HCT116 (cell line): ENCODE data around the gene MTREX. TPM values are rescaled to one million over a fixed set of nuclear protein-coding genes. Genes with fewer than 3 reads are reported as not detected.

Experiments
- ATAC-seq: fragments of 200-7000 bp; cut with Tn5 transposase; 2 replicates; pipeline ENCODE4 v1.9.1; 2020; ENCODE audit warnings: mild to moderate bottlenecking, moderate library complexity
- BruUV-seq: library from RNA; stranded (reverse); fragments of 400-500 nt; replicated peaks from 2 replicates; lab custom pipeline; 2021; lab: Mats Ljungman, UMichigan
- CTCF ChIA-PET: fragments of 300-600 bp; sonication (Branson Sonifier 250); formaldehyde crosslinking; loops from one replicate; lab custom pipeline; 2021; ENCODE audit warnings: antibody characterized with exemption; lab: Charles Lee
- POLR2A ChIA-PET: fragments of 300-600, 350-600 bp; sonication (Branson Sonifier 250); formaldehyde crosslinking; loops from one replicate; lab custom pipeline; 2021; ENCODE audit warnings: antibody characterized with exemption; lab: Charles Lee
- RAD21 ChIA-PET, 2 experiments: fragments of 300-600 bp; sonication (Branson Sonifier 250); formaldehyde crosslinking; loops; one replicate each; lab custom pipeline; 2023; ENCODE audit warnings: low total read pairs in 2 of 2; ENCODE audit not compliant: uncharacterized antibody in 2 of 2, unreplicated experiment in 2 of 2, low non-redundant PET in 1 of 2; lab: Charles Lee
- DNase-seq: peaks from one replicate; pipeline ENCODE4 v3.0.0-alpha.2; 2010; ENCODE audit warnings: low read depth, low spot score
- H2AFZ ChIP-seq: fragments of 200-600 bp; shearing (Covaris generic), sonication (generic); 2 replicates; pipeline ENCODE4 v1.6.1; 2017; ENCODE audit warnings: low read depth, mixed run types, mixed read lengths, antibody characterized with exemption, low read length; ENCODE audit not compliant: poor library complexity, severe bottlenecking
- H3K27ac ChIP-seq: 2 replicates; pipeline ENCODE4 v1.5.1; 2012; ENCODE audit warnings: low read depth, low read length
- H3K27me3 ChIP-seq: fragments of 200-600 bp; sonication (generic); 2 replicates; pipeline ENCODE4 v1.6.1; 2016; ENCODE audit warnings: mixed run types, low read length, mixed read lengths; ENCODE audit not compliant: insufficient read depth
- H3K36me3 ChIP-seq, 2 experiments: fragments of 200-500 bp in 1 of 2; fragments of 200-600 bp in 1 of 2; sonication (Bioruptor generic) in 1 of 2; sonication (generic) in 1 of 2; 2 replicates each; pipeline versions ENCODE4 v1.5.1 to v1.6.1; 2014 to 2016; ENCODE audit warnings: low read length in 2 of 2, inconsistent platforms in 1 of 2, mixed read lengths in 1 of 2, mixed run types in 1 of 2; ENCODE audit not compliant: insufficient read depth in 2 of 2, control insufficient read depth in 1 of 2
- H3K4me1 ChIP-seq, 2 experiments: fragments of 200-600 bp in 1 of 2; sonication (generic) in 1 of 2; 2 replicates each; pipeline versions ENCODE4 v1.5.1 to v1.6.1; 2012 to 2017; ENCODE audit warnings: low read length in 2 of 2, inconsistent platforms in 1 of 2, mild to moderate bottlenecking in 1 of 2, mixed read lengths in 1 of 2, mixed run types in 1 of 2, moderate library complexity in 1 of 2; ENCODE audit not compliant: insufficient read depth in 2 of 2, control insufficient read depth in 1 of 2
- H3K4me2 ChIP-seq: fragments of 200-600 bp; sonication (generic); 2 replicates; pipeline ENCODE4 v1.6.1; 2017; ENCODE audit warnings: mixed run types, low read length, mixed read lengths
- H3K4me3 ChIP-seq, 2 experiments: fragments of 200-600 bp in 1 of 2; sonication (generic) in 1 of 2; replicated peaks in 1 of 2; 2 replicates each; pipeline ENCODE4 v1.5.1; 2011 to 2016; ENCODE audit warnings: low read length in 2 of 2, control low read depth in 1 of 2, low read depth in 1 of 2, mild to moderate bottlenecking in 1 of 2, mixed read lengths in 1 of 2, mixed run types in 1 of 2
- H3K79me2 ChIP-seq: fragments of 200-600 bp; sonication (generic); 2 replicates; pipeline ENCODE4 v1.6.1; 2017; ENCODE audit warnings: mild to moderate bottlenecking, mixed run types, low read length, moderate library complexity, mixed read lengths; ENCODE audit not compliant: insufficient read depth
- H3K9ac ChIP-seq: fragments of 200-600 bp; sonication (generic); 2 replicates; pipeline ENCODE4 v1.6.1; 2016; ENCODE audit warnings: low read length, mixed read lengths
- H3K9me2 ChIP-seq: fragments of 200-600 bp; sonication (generic), shearing (Covaris generic); 2 replicates; pipeline ENCODE4 v1.6.1; 2017; ENCODE audit warnings: mixed run types, mild to moderate bottlenecking, moderate library complexity; ENCODE audit not compliant: insufficient read depth
- H3K9me3 ChIP-seq, 2 experiments: fragments of 200-500 bp in 1 of 2; fragments of 200-600 bp in 1 of 2; sonication (Bioruptor generic) in 1 of 2; sonication (generic) in 1 of 2; 2 replicates each; pipeline ENCODE4 v1.6.1; 2014 to 2017; ENCODE audit warnings: low read length in 2 of 2, mixed read lengths in 2 of 2, inconsistent platforms in 1 of 2, low read depth in 1 of 2, mild to moderate bottlenecking in 1 of 2, mixed run types in 1 of 2, moderate library complexity in 1 of 2; ENCODE audit not compliant: control insufficient read depth in 1 of 2, insufficient read depth in 1 of 2
- H4K20me1 ChIP-seq: fragments of 200-600 bp; sonication (generic), shearing (Covaris generic); 2 replicates; pipeline ENCODE4 v1.6.1; 2017; ENCODE audit warnings: mixed run types, mild to moderate bottlenecking, moderate library complexity; ENCODE audit not compliant: insufficient read depth
- CEBPB ChIP-seq: IDR thresholded peaks from 2 replicates; pipeline ENCODE4 v1.6.1; 2012; ENCODE audit warnings: low read depth
- EZH2 ChIP-seq: fragments of 200-600 bp; sonication (generic); IDR thresholded peaks from 2 replicates; pipeline ENCODE4 v1.6.1; 2017; ENCODE audit warnings: antibody characterized with exemption, mixed run types
- EZH2phosphoT487 ChIP-seq: fragments of 200-600 bp; IDR thresholded peaks from 2 replicates; pipeline ENCODE4 v1.6.1; 2018; ENCODE audit warnings: antibody characterized with exemption, borderline replicate concordance
- FOSL1 ChIP-seq: IDR thresholded peaks from 2 replicates; pipeline ENCODE4 v1.6.1; 2012; ENCODE audit warnings: low read depth
- POLR2A ChIP-seq: IDR thresholded peaks from 2 replicates; pipeline ENCODE4 v1.7.0; 2011; ENCODE audit warnings: borderline replicate concordance; ENCODE audit not compliant: insufficient read depth, insufficient read length; ENCODE audit errors: extremely low read depth
- POLR2AphosphoS5 ChIP-seq: IDR thresholded peaks from 2 replicates; pipeline ENCODE4 v1.6.1; 2011; ENCODE audit warnings: mild to moderate bottlenecking, low read depth, low read length, moderate library complexity
- REST ChIP-seq: IDR thresholded peaks from 2 replicates; pipeline ENCODE4 v1.6.1; 2012; ENCODE audit warnings: low read depth
- SIN3A ChIP-seq: IDR thresholded peaks from 2 replicates; pipeline ENCODE4 v1.6.1; 2012; ENCODE audit warnings: low read depth
- ZFX ChIP-seq: fragments of 450-650 bp; IDR thresholded peaks from 2 replicates; pipeline ENCODE4 v1.6.1; 2017
- intact Hi-C: fragments of 100-400 bp; cut with micrococcal nuclease; formaldehyde crosslinking; loops from 2 replicates; pipeline ENCODE4 v1.10.0; 2022
- total RNA-seq: library from RNA; stranded (reverse); gene quantifications from one replicate; pipeline ENCODE4 v1.2.1, GENCODE V29; 2021; ENCODE audit not compliant: unreplicated experiment
- TF ChIP-seq, protein P1 (sequence below): IDR thresholded peaks from 2 replicates; pipeline ENCODE4 v1.6.1; 2012

MTREX gene
- total RNA-seq, 1 experiment from 2014 or later = 101 TPM

GRCh38 chr5:55300890-55301289, 6.9 kb upstream of the MTREX start:
- Histone ChIP-seq H3K27ac (no peak overlapping the region), H3K4me2 (no peak overlapping the region), H3K36me3 (peaks cover 0 to 24% of the 10 kb centered on the region in 2 experiments; a peak in 2 of 4 replicates), H3K9me3 (peaks cover 3 to 10% of the 10 kb centered on the region in 2 experiments; a peak in 2 of 4 replicates), H2AFZ (no peak overlapping the region), H3K9ac (no peak overlapping the region), H3K4me3 (no peak overlapping the region), H3K79me2 (peaks cover 73% of the 10 kb centered on the region), H3K27me3 (no peaks in the 10 kb centered on the region), H3K9me2 (no peaks in the 10 kb centered on the region), H3K4me1 (peaks cover under 1 to 2% of the 10 kb centered on the region in 2 experiments; a peak in 2 of 4 replicates), H4K20me1 (no peaks in the 10 kb centered on the region)
- RAD21 ChIA-PET = no interaction called here
- POLR2A ChIA-PET = no interaction called here
- intact Hi-C loops = loop anchor here (10.0 kb wide), 1 partner anchor 1054 kb away; no protein-coding TSS in a partner anchor
- ATAC-seq = no peak
- no peak for DNase-seq
- no TSS peak for BruUV-seq
- CTCF ChIA-PET = no interaction called here
- TF ChIP-seq POLR2A (no peak), EZH2 (no peak), EZH2phosphoT487 (no peak), POLR2AphosphoS5 (no peak), SIN3A (no peak)

DNA sequence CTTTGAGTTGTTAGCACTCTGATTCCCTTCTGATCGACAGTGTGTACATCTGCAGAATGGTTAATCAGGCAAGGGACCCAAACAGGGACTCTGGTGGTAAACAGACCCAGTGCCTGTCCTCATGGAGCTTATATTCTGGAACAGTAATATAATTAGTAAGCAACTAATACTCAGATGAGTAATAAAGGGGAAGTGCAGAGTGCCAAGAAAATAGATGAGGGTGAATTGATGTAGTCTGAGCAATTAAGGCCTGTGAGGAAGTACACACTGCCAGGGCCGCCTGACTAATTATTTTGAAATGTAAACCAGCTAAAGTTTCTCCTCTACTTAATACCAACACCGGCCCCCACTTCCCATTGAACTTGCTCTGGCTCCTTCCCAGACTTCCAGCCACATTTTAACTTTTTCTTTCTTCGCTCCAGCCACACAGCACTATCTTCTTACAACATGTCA, 4.5 kb upstream of the MTREX start:
- Histone ChIP-seq H2AFZ (no peak overlapping the region), H3K9me3 (peaks cover 3 to 10% of the 10 kb centered on the region in 2 experiments; a peak in 2 of 4 replicates), H3K36me3 (peaks cover 0 to 14% of the 10 kb centered on the region in 2 experiments; a peak in 1 of 4 replicates), H3K27ac (no peak overlapping the region), H3K4me1 (peaks cover 7 to 8% of the 10 kb centered on the region in 2 experiments; a peak in 3 of 4 replicates), H3K9me2 (no peaks in the 10 kb centered on the region), H4K20me1 (no peaks in the 10 kb centered on the region), H3K79me2 (peaks cover 89% of the 10 kb centered on the region), H3K4me2 (no peak overlapping the region), H3K9ac (no peak overlapping the region), H3K27me3 (no peaks in the 10 kb centered on the region), H3K4me3 (no peak overlapping the region)
- CTCF ChIA-PET = no interaction called here
- BruUV-seq = no TSS peak
- TF ChIP-seq ZFX (no peak), FOSL1 (no peak), REST (no peak), CEBPB (no peak), POLR2A (no peak)
- TF ChIP-seq, protein P1, sequence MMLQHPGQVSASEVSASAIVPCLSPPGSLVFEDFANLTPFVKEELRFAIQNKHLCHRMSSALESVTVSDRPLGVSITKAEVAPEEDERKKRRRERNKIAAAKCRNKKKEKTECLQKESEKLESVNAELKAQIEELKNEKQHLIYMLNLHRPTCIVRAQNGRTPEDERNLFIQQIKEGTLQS = no peak
- POLR2A ChIA-PET = no interaction called here
- ATAC-seq (no peak), DNase-seq (no peak)
- intact Hi-C loops = loop anchor here (10.0 kb wide), 1 partner anchor 1052 kb away; no protein-coding TSS in a partner anchor
- RAD21 ChIA-PET = interaction anchor here in 1 of 2 experiments (0.6 kb wide), 1 partner anchor 232 kb away, joined by 3 read pairs; no protein-coding TSS in a partner anchor
